Right lobe of liver (tissue), 4 donors: ENCODE data around the gene ATPAF1.

Experiments used
- CTCF ChIP-seq, 4 donors: fragments of 200-600 bp in 3 of 4; fragments of 450-650 bp in 1 of 4; IDR thresholded peaks; one replicate each; pipeline versions ENCODE4 v1.5.1 to v1.8.0; 2016 to 2022; ENCODE audit warnings: antibody characterized with exemption in 4 of 4, mild to moderate bottlenecking in 2 of 4
- POLR2A ChIP-seq: fragments of 450-650 bp; IDR thresholded peaks from one replicate; pipeline ENCODE4 v1.6.1; 2017; ENCODE audit warnings: antibody characterized with exemption, mild to moderate bottlenecking
- donor health status: DM: no; HTN: no; CAD: no.
- donor health status: DM: no; HTN: no; CAD: no.
- donor health status: DM: no; HTN: yes; CAD: no.

DNA sequence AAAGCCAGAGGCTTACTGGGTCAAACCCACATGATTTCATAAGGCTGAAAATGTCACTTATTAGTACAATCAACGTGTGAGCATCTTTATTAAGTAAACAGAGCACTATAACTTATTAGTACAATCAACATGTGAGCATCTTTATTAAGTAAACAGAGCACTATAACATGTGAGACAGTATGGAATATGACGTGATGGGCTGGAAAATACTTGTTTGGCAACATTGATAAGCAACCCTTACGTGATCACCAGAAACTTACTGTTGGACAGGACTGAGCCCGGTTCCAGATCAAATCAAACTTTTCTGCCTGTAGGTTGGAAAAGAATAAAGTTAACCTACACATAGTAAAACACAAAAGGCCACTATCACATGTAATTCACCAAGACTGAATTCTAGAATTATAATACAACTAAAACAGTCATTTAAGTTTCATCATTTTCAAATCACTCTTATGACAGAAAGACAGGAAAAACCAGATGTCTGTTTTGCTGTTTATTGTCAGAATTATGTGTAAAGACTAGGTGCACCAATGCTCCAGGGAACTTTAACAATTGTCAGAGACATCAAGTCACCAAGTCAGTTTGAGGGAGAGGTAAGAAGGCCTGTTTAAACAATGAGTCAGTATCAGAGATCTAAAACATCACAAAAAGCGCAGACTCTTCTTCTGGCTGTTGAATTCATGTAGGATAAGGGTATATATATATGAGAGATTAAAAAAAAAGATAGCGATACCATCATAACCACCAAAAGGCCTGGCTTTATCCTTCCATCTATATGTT, 15.7 kb downstream of the ATPAF1 start:
- TF ChIP-seq CTCF (IDR thresholded peaks at IDR 0.05) (no peak), POLR2A (no peak)
